ENCODE results near the gene PLCXD1.
A peak's percentile ranks its signal among the peaks of the same experiment; 100 is the strongest.
"Not testable (repeated sequence)": the region's sequence is repeated elsewhere in the genome, so short reads cannot be mapped to it uniquely, and the experiment has no call there.

Gene PLCXD1

DNA sequence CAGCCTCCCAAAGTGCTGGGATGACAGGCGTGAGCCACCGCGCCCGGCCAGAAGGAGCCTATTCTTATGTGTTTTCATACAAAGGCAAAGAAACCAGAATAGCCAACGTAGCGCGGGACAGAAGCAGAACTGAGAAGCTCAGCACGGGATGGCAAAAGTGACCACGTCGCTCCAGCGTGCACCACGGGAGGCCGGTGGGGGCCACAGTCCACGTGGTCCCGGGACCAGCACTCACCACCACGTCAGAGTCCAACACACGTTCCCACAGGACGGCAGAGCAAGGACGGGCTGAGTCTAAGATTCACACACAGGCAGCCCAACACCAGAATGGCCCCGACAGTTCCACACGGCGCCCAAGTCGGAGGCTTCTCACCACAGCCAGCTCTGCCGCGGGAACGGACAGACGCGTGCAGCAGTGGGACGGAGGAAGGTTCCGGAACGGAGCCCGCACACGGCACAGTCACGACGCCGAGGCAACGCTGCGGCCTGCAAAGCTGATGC is 56.2 kb downstream of the PLCXD1 start:
- no peak for DNase-seq

DNA sequence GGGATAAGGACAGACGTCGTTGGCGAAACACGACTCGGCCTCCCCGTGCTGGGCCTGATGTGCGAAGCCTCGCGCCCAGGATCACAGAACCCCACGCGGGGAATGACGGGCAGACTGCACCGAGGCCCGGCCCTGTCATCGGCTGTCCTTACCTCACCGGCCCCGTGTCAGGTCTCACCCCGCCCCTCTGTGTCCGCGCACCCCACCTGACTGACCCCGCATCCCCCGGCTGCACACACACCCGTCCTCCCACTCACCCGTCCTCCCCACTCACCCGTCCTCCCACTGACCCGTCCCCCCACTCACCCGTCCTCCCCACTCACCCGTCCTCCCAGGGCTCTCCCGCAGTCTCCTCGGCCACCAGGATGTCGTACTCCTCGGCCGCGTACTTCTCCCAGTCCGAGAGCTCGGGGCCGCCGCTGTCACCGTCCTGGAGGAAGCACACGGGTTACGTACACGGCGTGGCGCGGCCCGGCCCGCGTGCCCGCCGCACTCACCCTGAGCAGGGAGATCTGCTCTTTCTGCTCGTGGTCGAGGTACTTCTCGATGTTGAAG is 57.2 kb downstream of the PLCXD1 start:
- DNase-seq = no peak

GRCh38 chrX:338836-339400 is 57.7 kb downstream of the PLCXD1 start:
- DNase-seq = no peak

- no peak for DNase-seq
Observed at GRCh38 chrX:340121-340520, 58.9 kb downstream of the PLCXD1 start.

GRCh38 chrX:340641-341423 is 59.7 kb downstream of the PLCXD1 start:
- no peak for DNase-seq

- no peak for DNase-seq
Observed at GRCh38 chrX:341541-342101, 60.4 kb downstream of the PLCXD1 start.

GRCh38 chrX:344371-344901 is 63.3 kb downstream of the PLCXD1 start:
- DNase-seq = no peak

GRCh38 chrX:345020-345925 is 64.1 kb downstream of the PLCXD1 start:
- no peak for DNase-seq

GRCh38 chrX:346034-346813 is 65.0 kb downstream of the PLCXD1 start:
- no peak for DNase-seq

GRCh38 chrX:347351-348117 is 66.4 kb downstream of the PLCXD1 start:
- DNase-seq = no peak

DNA sequence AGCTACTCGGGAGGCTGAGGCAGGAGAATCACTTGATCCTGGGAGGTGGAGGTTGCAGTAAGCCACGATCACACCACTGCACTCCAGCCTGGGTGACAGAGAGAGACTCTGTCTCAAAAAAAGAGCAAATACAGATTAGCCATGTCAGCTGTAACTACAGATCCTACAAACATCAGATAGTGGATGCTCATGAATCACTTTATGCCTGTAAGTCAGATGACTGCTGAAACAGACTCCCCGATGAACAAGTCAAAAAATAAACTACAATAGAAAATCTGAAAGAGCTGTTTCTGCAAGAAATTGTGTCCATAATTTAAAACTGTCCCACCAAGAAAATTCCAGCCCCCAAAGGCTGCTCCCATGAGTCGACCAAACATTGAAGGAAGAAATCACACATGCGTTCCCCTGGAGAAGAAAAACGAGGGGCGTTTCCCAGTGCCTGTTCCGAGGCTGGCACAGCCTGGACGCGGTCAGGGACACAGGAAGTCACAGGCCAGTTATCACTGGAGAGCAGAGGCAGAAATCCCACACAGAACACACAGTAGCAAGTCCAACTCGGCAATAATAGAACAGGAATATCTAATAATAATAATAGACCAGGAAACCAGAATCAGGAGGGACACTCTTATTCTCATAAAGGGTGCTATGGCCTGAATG is 67.4 kb downstream of the PLCXD1 start:
- DNase-seq = no peak

- DNase-seq = peak; percentile 12
Observed at GRCh38 chrX:349196-349595, 68.0 kb downstream of the PLCXD1 start.

DNA sequence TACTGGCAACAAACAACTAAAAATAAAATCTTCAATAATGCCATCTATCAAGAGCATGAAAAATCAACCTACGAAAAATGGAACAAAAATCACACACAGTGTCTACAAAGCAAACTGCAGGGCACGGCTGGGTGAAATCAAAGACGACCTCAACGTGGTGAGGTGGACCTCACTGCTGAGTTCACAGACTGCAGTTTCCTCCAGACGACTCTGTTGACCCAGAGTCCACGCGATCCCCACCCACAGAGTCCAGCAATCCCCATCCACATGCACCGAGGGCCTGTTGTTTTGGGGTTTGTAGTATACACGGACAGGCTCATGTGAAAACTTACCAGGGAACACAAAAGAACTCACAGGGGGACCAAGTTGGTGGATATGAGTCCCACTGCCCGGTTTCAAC is 68.5 kb downstream of the PLCXD1 start:
- DNase-seq = no peak

DNA sequence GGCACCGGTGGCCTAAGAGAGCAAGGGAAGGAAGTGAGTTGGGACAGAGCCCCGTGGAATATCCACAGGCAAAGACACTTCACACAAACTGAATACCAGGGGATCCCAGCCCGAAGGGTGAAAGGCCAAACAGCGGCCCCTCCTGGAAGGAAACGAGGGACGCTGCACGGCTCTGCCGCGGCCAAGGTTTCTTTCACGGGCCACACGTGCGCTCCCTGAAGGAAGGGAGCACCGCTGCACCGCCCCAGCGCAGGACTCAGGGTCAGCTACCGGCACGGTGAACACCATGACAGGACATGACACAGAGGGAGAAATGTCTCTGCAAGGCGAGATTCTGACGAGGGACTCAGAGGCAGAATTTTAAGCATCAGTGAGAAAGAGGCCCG is 69.0 kb downstream of the PLCXD1 start:
- DNase-seq = no peak

GRCh38 chrX:350534-351323 is 69.5 kb downstream of the PLCXD1 start:
- DNase-seq = no peak

DNA sequence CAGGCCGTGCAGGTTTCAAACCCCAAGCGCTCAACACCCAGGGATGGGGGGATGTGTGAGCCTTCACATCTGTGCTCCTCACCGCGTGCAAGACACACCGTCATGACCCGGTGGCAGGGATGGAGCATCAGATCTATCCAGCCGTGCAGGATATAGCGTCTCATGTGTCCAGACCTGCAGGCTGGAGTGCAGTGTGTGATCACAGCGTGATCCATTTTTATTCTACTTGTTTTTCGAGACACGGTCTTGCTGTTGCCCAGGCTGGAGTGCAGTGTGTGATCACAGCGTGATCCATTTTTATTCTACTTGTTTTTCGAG is 70.1 kb downstream of the PLCXD1 start:
- DNase-seq = not testable (repeated sequence)

GRCh38 chrX:351736-352135 is 70.6 kb downstream of the PLCXD1 start:
- no peak for DNase-seq

GRCh38 chrX:352181-352580 is 71.0 kb downstream of the PLCXD1 start:
- DNase-seq = no peak

GRCh38 chrX:352582-353314 is 71.6 kb downstream of the PLCXD1 start:
- DNase-seq = no peak

Data from MV-4-11 (cell line).